GM12878 (cell line): ENCODE results near the gene LEMD1. TPM values are rescaled to one million over a fixed set of nuclear protein-coding genes. Genes with fewer than 3 reads are reported as not detected.

Source experiments
- ATAC-seq: fragments of 200-7000 bp; cut with Tn5 transposase; 3 replicates; pipeline ENCODE4 v1.9.1; 2020; ENCODE audit warnings: mild to moderate bottlenecking, moderate library complexity
- BruUV-seq: library from RNA; stranded (reverse); fragments of 400-500 nt; replicated peaks from 2 replicates; lab custom pipeline; 2021; lab: Mats Ljungman, UMichigan
- CTCF ChIA-PET: fragments of 300-600 bp; sonication (Branson Sonifier 250); formaldehyde crosslinking; extraction: SDS; loops from one replicate; lab custom pipeline; 2021; ENCODE audit warnings: inconsistent platforms; lab: Yijun Ruan, JAX
- POLR2A ChIA-PET: fragments of 350-600 bp; formaldehyde crosslinking; extraction: SDS; loops from one replicate; lab custom pipeline; 2021; ENCODE audit warnings: inconsistent platforms; lab: Charles Lee
- RAD21 ChIA-PET: fragments of 300-600 bp; sonication (Branson Sonifier 250); formaldehyde crosslinking; loops from one replicate; lab custom pipeline; 2023; ENCODE audit warnings: antibody characterized with exemption; ENCODE audit not compliant: unreplicated experiment; lab: Charles Lee
- SMC1A ChIA-PET: fragments of 300-600 bp; sonication (Branson Sonifier 250); formaldehyde crosslinking; loops from one replicate; lab custom pipeline; 2023; ENCODE audit not compliant: unreplicated experiment, uncharacterized antibody; lab: Charles Lee
- DNase-seq: peaks from one replicate; pipeline ENCODE4 v3.0.0-alpha.2; 2011; ENCODE audit warnings: low read depth, low spot score
- FAIRE-seq: peaks from 3 replicates; lab custom pipeline; 2011; peaks lifted over from hg19 to GRCh38; lab: Jason Lieb, UNC
- H2AFZ ChIP-seq: 2 replicates; pipeline ENCODE4 v1.6.0; 2011; ENCODE audit warnings: low read depth, low read length, control low read depth; ENCODE audit not compliant: control insufficient read depth
- H3K27ac ChIP-seq: 2 replicates; pipeline ENCODE4 v1.5.1; 2011; ENCODE audit warnings: control low read depth; ENCODE audit not compliant: control insufficient read depth, insufficient read depth
- H3K27me3 ChIP-seq, 2 experiments: replicated peaks in 1 of 2; 2 replicates each; pipeline versions ENCODE4 v1.6.0 to v1.6.1; 2011; ENCODE audit warnings: low read length in 1 of 2; ENCODE audit not compliant: control insufficient read depth in 2 of 2, insufficient read depth in 2 of 2
- H3K36me3 ChIP-seq, 2 experiments: 2 replicates each; pipeline ENCODE4 v1.5.1; 2011; ENCODE audit warnings: low read length in 1 of 2; ENCODE audit not compliant: control insufficient read depth in 2 of 2, insufficient read depth in 2 of 2
- H3K4me1 ChIP-seq: 2 replicates; pipeline ENCODE4 v1.6.1; 2011; ENCODE audit warnings: mild to moderate bottlenecking, low read length, moderate library complexity, mixed read lengths; ENCODE audit not compliant: control insufficient read depth, insufficient read depth
- H3K4me2 ChIP-seq: 2 replicates; pipeline ENCODE4 v1.6.0; 2011; ENCODE audit warnings: control low read depth; ENCODE audit not compliant: control insufficient read depth, insufficient read depth
- H3K4me3 ChIP-seq: fragments of 200-600 bp; sonication (generic); 2 replicates; pipeline ENCODE4 v1.5.1; 2016
- H3K79me2 ChIP-seq: 2 replicates; pipeline ENCODE4 v1.6.0; 2011; ENCODE audit warnings: low read length; ENCODE audit not compliant: control insufficient read depth, insufficient read depth
- H3K9ac ChIP-seq: 2 replicates; pipeline ENCODE4 v1.8.0; 2011; ENCODE audit warnings: low read length, control low read depth, mixed read lengths; ENCODE audit not compliant: control insufficient read depth, insufficient read depth
- H3K9me3 ChIP-seq: replicated peaks from 3 replicates; pipeline ENCODE4 v1.5.1; 2011; ENCODE audit warnings: mild to moderate bottlenecking, low read length; ENCODE audit not compliant: control insufficient read depth, insufficient read depth
- H4K20me1 ChIP-seq: 2 replicates; pipeline ENCODE4 v1.6.0; 2011; ENCODE audit not compliant: control insufficient read depth, insufficient read depth
- E2F4 ChIP-seq: IDR thresholded peaks from 2 replicates; pipeline ENCODE4 v1.6.1; 2012; ENCODE audit warnings: low read depth, low read length, improper control_type of control experiment
- ETV6 ChIP-seq, 2 experiments: fragments of 450-650 bp in 1 of 2; IDR thresholded peaks in 1 of 2; conservative IDR thresholded peaks in 1 of 2; 2 replicates each; pipeline ENCODE4 v1.6.1; 2014; ENCODE audit warnings: antibody characterized with exemption in 1 of 2, borderline replicate concordance in 1 of 2, low read depth in 1 of 2, mild to moderate bottlenecking in 1 of 2, moderate library complexity in 1 of 2
- GATAD2B ChIP-seq: fragments of 450-650 bp; conservative IDR thresholded peaks from 2 replicates; pipeline ENCODE4 v1.6.1; 2017; ENCODE audit warnings: low read depth, mild to moderate bottlenecking, moderate library complexity
- HDGF ChIP-seq: fragments of 450-650 bp; IDR thresholded peaks from 2 replicates; pipeline ENCODE4 v1.6.1; 2016; ENCODE audit warnings: antibody characterized with exemption
- LARP7 ChIP-seq: fragments of 450-650 bp; IDR thresholded peaks from 2 replicates; pipeline ENCODE4 v1.6.1; 2017; ENCODE audit warnings: mild to moderate bottlenecking
- MLLT1 ChIP-seq: fragments of 450-650 bp; IDR thresholded peaks from 2 replicates; pipeline ENCODE4 v1.6.1; 2016; ENCODE audit warnings: mild to moderate bottlenecking
- SMARCA5 ChIP-seq: fragments of 450-650 bp; IDR thresholded peaks from 2 replicates; pipeline ENCODE4 v1.6.1; 2017; ENCODE audit warnings: mild to moderate bottlenecking
- WGBS: methylation state at CpG from one replicate; pipeline ENCODE4 v1.1.6; 2016; ENCODE audit warnings: low lambda C conversion rate; ENCODE audit not compliant: insufficient replicate concordance, insufficient coverage; ENCODE audit errors: missing lambda C conversion rate; 5-methylcytosine and 5-hydroxymethylcytosine counted together
- in situ Hi-C: fragments of 300-500 bp; cut with MboI; formaldehyde crosslinking; loops from 9 replicates; pipeline ENCODE4 v1.14.3; 2018; ENCODE audit warnings: mixed read lengths
- intact Hi-C: fragments of 100-400 bp; cut with micrococcal nuclease; formaldehyde crosslinking; loops from one replicate; pipeline ENCODE4 v1.14.2; 2022; ENCODE audit not compliant: unreplicated experiment
- polyA plus RNA-seq, 11 experiments: library from polyadenylated mRNA; depleted of rRNA in 4 of 11; unstranded in 6 of 11; stranded (reverse) in 5 of 11; fragments of >200 nt; fragmentation: Nextera tagmentation in 4 of 11; fragmentation: Illumina TruSeq in 1 of 11; extraction: Ambion mirVana in 4 of 11; extraction: Trizol in 1 of 11; gene quantifications; 1 replicate in 1 of 11; 2 replicates in 10 of 11; pipeline versions ENCODE4 v1.2.1 to v1.2.3, GENCODE V29; 2011 to 2016; ENCODE audit warnings: inconsistent platforms in 2 of 11, missing spikeins in 2 of 11, low read depth in 1 of 11
- total RNA-seq, 4 experiments: library from RNA; depleted of rRNA in 3 of 4; stranded (reverse); fragments of >200 nt in 3 of 4; fragmentation: Illumina TruSeq in 1 of 4; extraction: Trizol in 1 of 4; gene quantifications; 2 replicates each; pipeline versions ENCODE4 v1.2.1 to v1.2.3, GENCODE V29; 2013 to 2021

The LEMD1 gene
- total and polyA plus RNA-seq, 10 of the 15 experiments (the other 5 are each of a cell fraction or from before 2014, with no cell fraction given): 0.19 to 1.2 (median 0.26) TPM; not detected in 7

- Histone ChIP-seq H3K9ac (no peak overlapping the region), H3K4me3 (no peak overlapping the region), H2AFZ (no peak overlapping the region), H3K27me3 (peaks cover 2 to 4% of the 10 kb centered on the region in 2 experiments; a peak in 2 of 4 replicates), H3K36me3 (no peaks in the 10 kb centered on the region), H3K79me2 (no peaks in the 10 kb centered on the region), H3K4me1 (peaks cover 5% of the 10 kb centered on the region; the same call in 1 of the 2 replicates), H3K9me3 (no peaks in the 10 kb centered on the region), H3K4me2 (no peak overlapping the region), H4K20me1 (no peaks in the 10 kb centered on the region; the same call in 1 of the 2 replicates), H3K27ac (no peak overlapping the region)
- 34% methylated on average over 4 of the region's 4 CpGs for WGBS
- ChIA-PET POLR2A (interaction anchor here (1.7 kb wide), 1 partner anchor 9 kb away, joined by 10 read pairs; no protein-coding TSS in a partner anchor), SMC1A (interaction anchor here (1.0 to 2.3 kb wide), 5 partner anchors 19 to 75 kb away, joined by 3 to 9 read pairs (median 6); no protein-coding TSS in a partner anchor), RAD21 (interaction anchor here (1.0 to 5.0 kb wide), 9 partner anchors 8 to 176 kb away, joined by 3 to 36 read pairs (median 5); no protein-coding TSS in a partner anchor), CTCF (interaction anchor here (1.1 to 3.9 kb wide), 10 partner anchors 8 to 176 kb away, joined by 3 to 18 read pairs (median 6); no protein-coding TSS in a partner anchor)
- peak; percentile 34 for ATAC-seq
- 0 out of 2 replicates have a peak, but pooled peaks have one; percentile 40 for TF ChIP-seq LARP7
- TF ChIP-seq ETV6 (conservative IDR thresholded peaks at IDR 0.05 in 1 of 2, IDR thresholded peaks at IDR 0.05 in 1 of 2; ENCODE audit: borderline replicate concordance in 1 of 2, low read depth in 1 of 2): no peak
- no peak for TF ChIP-seq E2F4
- TF ChIP-seq SMARCA5: peak; percentile 43; the same call in 1 of the 2 replicates
- peak; percentile 48; the same call in 1 of the 2 replicates for TF ChIP-seq GATAD2B
- TF ChIP-seq HDGF: peak; percentile 29; the same call in 1 of the 2 replicates
- peak; percentile 24; the same call in 1 of the 2 replicates for TF ChIP-seq MLLT1
- no peak for DNase-seq
- no peak for FAIRE-seq
- intact Hi-C loops: no loop called here
- no TSS peak for BruUV-seq
- in situ Hi-C loops: no loop called here
These were observed 27.4 kb upstream of the LEMD1 start for GRCh38 chr1:205449254-205449749.
